Dendritic cell treated with granulocyte-macrophage colony-stimulating factor and Interleukin-4, amounts not matched to agents 40 ng/mL and 50 ng/mL, for 4 days (primary cell): Measurements from ENCODE around the gene WFDC8.
"Not testable (repeated sequence)": the region's sequence is repeated elsewhere in the genome, so short reads cannot be mapped to it uniquely, and the experiment has no call there.

Source experiments
- H3K27ac Mint-ChIP-seq: one replicate; pipeline ENCODE4 v1.8.0; 2022; ENCODE audit warnings: mild to moderate bottlenecking, mixed read lengths
- H3K27me3 Mint-ChIP-seq: one replicate; pipeline ENCODE4 v1.8.0; 2022; ENCODE audit warnings: mild to moderate bottlenecking, mixed read lengths
- H3K36me3 Mint-ChIP-seq: one replicate; pipeline ENCODE4 v1.8.0; 2022; ENCODE audit warnings: low read depth, mixed read lengths
- H3K4me1 Mint-ChIP-seq: one replicate; pipeline ENCODE4 v1.8.0; 2022; ENCODE audit warnings: low read depth, mixed read lengths
- H3K4me3 Mint-ChIP-seq: one replicate; pipeline ENCODE4 v1.8.0; 2022; ENCODE audit warnings: mild to moderate bottlenecking, moderate library complexity, mixed read lengths
- H3K9me3 Mint-ChIP-seq: one replicate; pipeline ENCODE4 v1.8.0; 2022; ENCODE audit warnings: mixed read lengths
- intact Hi-C: fragments of 100-400 bp; cut with micrococcal nuclease; formaldehyde crosslinking; loops from one replicate; pipeline ENCODE4 v1.15.0; 2022

Gene WFDC8

DNA sequence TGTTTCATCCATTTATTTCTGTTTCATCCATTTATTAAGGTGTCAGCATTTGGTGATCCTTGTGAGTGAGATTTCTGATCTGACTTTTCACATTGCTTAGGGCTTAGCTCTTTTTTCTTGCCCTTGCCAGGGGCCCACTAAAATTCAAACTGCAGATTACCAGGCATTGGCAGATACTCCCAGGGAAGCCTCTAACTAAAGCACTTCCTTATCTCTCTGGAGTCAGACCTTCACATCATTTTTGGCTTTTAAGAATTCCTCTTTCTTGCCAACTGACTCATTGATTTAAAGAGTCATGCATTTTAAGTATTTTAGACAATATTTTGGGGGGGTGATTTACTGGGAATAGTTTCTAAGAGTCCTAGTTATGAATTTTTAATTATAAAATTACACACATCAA, 2.6 kb upstream of the WFDC8 start:
- no peaks in the 10 kb centered on the region for H3K36me3 Mint-ChIP-seq
- no peak overlapping the region for H3K4me3 Mint-ChIP-seq
- intact Hi-C loops: no loop called here
- no peak overlapping the region for H3K27ac Mint-ChIP-seq
- H3K4me1 Mint-ChIP-seq: no peaks in the 10 kb centered on the region
- peaks cover 23% of the 10 kb centered on the region for H3K27me3 Mint-ChIP-seq
- no peaks in the 10 kb centered on the region for H3K9me3 Mint-ChIP-seq

DNA sequence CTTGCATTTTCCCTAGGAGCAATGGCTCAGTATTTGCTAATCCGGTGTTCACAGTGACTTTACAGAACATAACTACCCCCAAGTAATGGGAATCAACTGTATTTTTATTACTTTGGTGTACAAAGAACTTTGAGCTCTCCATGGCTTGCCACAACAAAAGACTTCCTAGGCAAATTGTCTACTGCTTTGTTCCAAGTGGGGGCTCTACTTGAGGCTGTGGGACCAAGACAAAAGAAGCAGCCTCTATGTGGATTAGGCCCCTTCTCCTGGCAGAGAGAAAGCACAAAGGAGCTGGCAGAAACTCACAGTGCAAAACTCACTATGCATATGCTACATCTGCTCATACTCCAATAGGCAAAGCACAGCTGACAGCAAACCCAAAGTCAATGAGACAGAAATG, 853 bp downstream of the WFDC8 start:
- no peaks in the 10 kb centered on the region for H3K36me3 Mint-ChIP-seq
- no peak overlapping the region for H3K4me3 Mint-ChIP-seq
- no peak overlapping the region for H3K27ac Mint-ChIP-seq
- H3K27me3 Mint-ChIP-seq: peaks cover 20% of the 10 kb centered on the region
- intact Hi-C loops: no loop called here
- no peaks in the 10 kb centered on the region for H3K4me1 Mint-ChIP-seq
- H3K9me3 Mint-ChIP-seq: no peaks in the 10 kb centered on the region

GRCh38 chr20:45576995-45577394, 2.1 kb downstream of the WFDC8 start:
- peaks cover 18% of the 10 kb centered on the region for H3K27me3 Mint-ChIP-seq
- H3K4me3 Mint-ChIP-seq: no peak overlapping the region
- H3K36me3 Mint-ChIP-seq: no peaks in the 10 kb centered on the region

DNA sequence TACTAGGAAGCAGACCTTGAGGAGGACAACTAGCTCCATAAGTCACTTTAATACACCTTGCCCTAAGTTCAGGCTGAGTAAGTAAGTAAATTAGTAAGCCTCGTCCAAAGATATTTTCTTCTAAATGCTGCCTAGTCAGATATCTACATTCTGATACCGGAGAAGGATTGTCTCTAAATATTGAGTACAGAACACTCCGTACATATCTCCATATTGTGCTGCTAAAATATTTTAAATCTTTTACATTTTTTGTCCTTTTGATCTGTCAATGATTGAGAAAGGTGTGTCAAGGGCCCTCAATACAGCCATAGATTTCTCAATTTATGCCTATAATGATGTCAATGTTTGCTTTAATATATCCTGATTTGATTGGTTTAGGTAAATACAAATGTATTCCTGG, 3.2 kb downstream of the WFDC8 start:
- intact Hi-C loops: no loop called here
- Mint-ChIP-seq H3K4me3 (no peak overlapping the region), H3K27me3 (peaks cover 17% of the 10 kb centered on the region), H3K4me1 (no peaks in the 10 kb centered on the region), H3K27ac (no peak overlapping the region), H3K9me3 (no peaks in the 10 kb centered on the region), H3K36me3 (no peaks in the 10 kb centered on the region)

More at GRCh38 chr20:45576995-45577394, 2.1 kb downstream of the WFDC8 start:
- intact Hi-C loops: no loop called here
- H3K27ac Mint-ChIP-seq: no peak overlapping the region
- H3K9me3 Mint-ChIP-seq: no peaks in the 10 kb centered on the region
- H3K4me1 Mint-ChIP-seq: no peaks in the 10 kb centered on the region

- H3K27ac Mint-ChIP-seq, H3K9me3 Mint-ChIP-seq, H3K4me3 Mint-ChIP-seq, H3K36me3 Mint-ChIP-seq, intact Hi-C loops, H3K4me1 Mint-ChIP-seq: not testable (repeated sequence)
- peaks cover 12% of the 10 kb centered on the region for H3K27me3 Mint-ChIP-seq
Observed at GRCh38 chr20:45569650-45570049, 9.4 kb downstream of the WFDC8 start.

GRCh38 chr20:45564760-45565276, 14.3 kb downstream of the WFDC8 start:
- no peaks in the 10 kb centered on the region for H3K4me1 Mint-ChIP-seq
- H3K36me3 Mint-ChIP-seq: no peaks in the 10 kb centered on the region
- intact Hi-C loops: no loop called here
- H3K27ac Mint-ChIP-seq: no peak overlapping the region
- H3K4me3 Mint-ChIP-seq: no peak overlapping the region
- H3K9me3 Mint-ChIP-seq: no peaks in the 10 kb centered on the region
- peaks cover 17% of the 10 kb centered on the region for H3K27me3 Mint-ChIP-seq

GRCh38 chr20:45555198-45555597, 23.9 kb downstream of the WFDC8 start:
- H3K4me3 Mint-ChIP-seq: no peak overlapping the region
- H3K4me1 Mint-ChIP-seq: no peaks in the 10 kb centered on the region
- H3K27ac Mint-ChIP-seq: no peak overlapping the region
- H3K27me3 Mint-ChIP-seq: peaks cover 12% of the 10 kb centered on the region
- intact Hi-C loops: no loop called here
- H3K9me3 Mint-ChIP-seq: no peaks in the 10 kb centered on the region
- no peaks in the 10 kb centered on the region for H3K36me3 Mint-ChIP-seq

- Mint-ChIP-seq H3K4me3 (no peak overlapping the region), H3K27ac (no peak overlapping the region), H3K4me1 (no peaks in the 10 kb centered on the region), H3K9me3 (no peaks in the 10 kb centered on the region), H3K27me3 (peaks cover 18% of the 10 kb centered on the region), H3K36me3 (no peaks in the 10 kb centered on the region)
- intact Hi-C loops: no loop called here
Observed at GRCh38 chr20:45552456-45552855, 26.6 kb downstream of the WFDC8 start.

DNA sequence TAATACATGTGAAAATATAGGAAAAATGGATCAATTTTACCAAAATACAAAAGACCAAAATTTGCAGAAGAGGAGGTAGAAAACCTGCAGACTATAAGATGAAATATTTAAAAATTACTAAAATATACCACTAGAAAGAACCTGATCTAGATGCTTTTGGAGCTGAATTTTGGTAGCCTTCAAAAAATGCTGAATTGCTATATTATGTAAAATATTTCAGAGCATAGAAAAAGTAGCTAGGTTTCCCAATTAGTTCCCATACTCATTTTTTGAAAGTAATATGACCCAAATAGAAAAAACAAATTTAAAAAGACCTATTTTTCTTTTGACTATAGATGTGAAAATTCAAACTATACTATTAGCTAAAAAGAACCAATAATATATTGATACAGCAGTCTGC, 28.3 kb downstream of the WFDC8 start:
- H3K4me1 Mint-ChIP-seq: no peaks in the 10 kb centered on the region
- intact Hi-C loops: no loop called here
- H3K4me3 Mint-ChIP-seq: no peak overlapping the region
- H3K9me3 Mint-ChIP-seq: no peaks in the 10 kb centered on the region
- no peak overlapping the region for H3K27ac Mint-ChIP-seq
- H3K36me3 Mint-ChIP-seq: no peaks in the 10 kb centered on the region
- peaks cover 19% of the 10 kb centered on the region for H3K27me3 Mint-ChIP-seq

DNA sequence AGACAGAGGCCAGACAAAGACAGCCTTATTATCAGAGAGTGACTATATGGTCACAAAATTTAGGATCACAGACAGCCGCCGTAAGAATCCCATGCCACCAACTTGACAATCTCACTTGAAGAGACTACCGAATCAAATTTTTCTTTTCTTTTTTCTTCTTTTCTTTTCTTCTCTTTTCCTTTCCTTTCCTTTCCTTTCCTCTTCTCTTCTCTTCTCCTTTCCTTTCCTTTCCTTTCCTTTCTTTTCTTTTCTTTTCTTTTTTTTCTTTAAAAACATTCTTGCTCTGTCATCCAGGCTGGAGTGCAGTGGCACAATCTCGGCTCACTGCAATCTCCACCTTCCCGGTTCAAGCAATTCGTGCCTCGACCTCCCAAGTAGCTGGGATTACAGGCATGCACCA, 30.7 kb downstream of the WFDC8 start:
- Mint-ChIP-seq H3K27ac (no peak overlapping the region), H3K4me3 (no peak overlapping the region), H3K9me3 (no peaks in the 10 kb centered on the region), H3K27me3 (peaks cover 19% of the 10 kb centered on the region), H3K4me1 (no peaks in the 10 kb centered on the region), H3K36me3 (no peaks in the 10 kb centered on the region)
- intact Hi-C loops: no loop called here

DNA sequence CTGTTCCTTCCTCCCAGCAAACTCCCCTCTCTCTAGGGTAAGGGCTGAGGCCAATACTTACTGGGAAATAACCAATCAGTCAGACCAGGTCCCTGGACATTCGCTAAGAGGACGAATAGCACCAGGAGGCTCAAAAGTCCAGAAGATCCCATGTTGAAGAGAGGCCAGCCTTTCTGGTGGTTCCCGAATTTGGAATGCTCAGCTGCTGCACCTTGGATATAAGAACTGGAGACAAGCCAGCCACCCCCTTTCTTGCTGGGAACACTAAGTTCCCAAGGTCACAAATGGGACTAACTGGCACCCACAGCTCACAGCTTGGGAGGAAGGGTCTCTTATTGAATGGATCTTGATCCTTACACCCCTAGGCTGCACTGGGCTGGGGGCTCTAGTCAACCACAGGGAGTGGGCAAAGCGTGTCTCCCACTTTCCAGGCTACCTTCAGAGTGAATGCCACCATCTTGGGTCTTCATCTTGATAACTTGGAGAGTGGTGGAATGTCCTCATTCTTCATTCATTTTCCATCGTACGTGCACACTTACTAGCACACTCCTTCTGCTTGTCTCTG, 31.8 kb downstream of the WFDC8 start, which contains the start of gene EPPIN:
Gene EPPIN (minus strand): TSS at position 196 of the 565 bp plus-strand sequence. CDS start 44 bp downstream, at position 152.
- Mint-ChIP-seq H3K9me3 (no peaks in the 10 kb centered on the region), H3K36me3 (no peaks in the 10 kb centered on the region), H3K4me1 (no peaks in the 10 kb centered on the region), H3K4me3 (no peak within 1 kb of the TSS), H3K27ac (no peak within 1 kb of the TSS), H3K27me3 (peaks cover 21% of the 10 kb centered on the region)
- intact Hi-C loops: loop anchor here (2.0 kb wide), 1 partner anchor 224 kb away; no protein-coding TSS in a partner anchor

- Mint-ChIP-seq H3K4me3 (no peak overlapping the region), H3K27ac (no peak overlapping the region), H3K9me3 (no peaks in the 10 kb centered on the region), H3K36me3 (no peaks in the 10 kb centered on the region), H3K27me3 (peaks cover 21% of the 10 kb centered on the region), H3K4me1 (no peaks in the 10 kb centered on the region)
- intact Hi-C loops: loop anchor here (2.0 kb wide), 1 partner anchor 225 kb away; no protein-coding TSS in a partner anchor
Observed at GRCh38 chr20:45545754-45546453, 33.2 kb downstream of the WFDC8 start.

GRCh38 chr20:45545351-45545750, 33.7 kb downstream of the WFDC8 start:
- Mint-ChIP-seq H3K27me3 (peaks cover 20% of the 10 kb centered on the region), H3K4me3 (no peak overlapping the region), H3K9me3 (no peaks in the 10 kb centered on the region), H3K27ac (no peak overlapping the region), H3K4me1 (no peaks in the 10 kb centered on the region), H3K36me3 (no peaks in the 10 kb centered on the region)
- intact Hi-C loops: no loop called here

DNA sequence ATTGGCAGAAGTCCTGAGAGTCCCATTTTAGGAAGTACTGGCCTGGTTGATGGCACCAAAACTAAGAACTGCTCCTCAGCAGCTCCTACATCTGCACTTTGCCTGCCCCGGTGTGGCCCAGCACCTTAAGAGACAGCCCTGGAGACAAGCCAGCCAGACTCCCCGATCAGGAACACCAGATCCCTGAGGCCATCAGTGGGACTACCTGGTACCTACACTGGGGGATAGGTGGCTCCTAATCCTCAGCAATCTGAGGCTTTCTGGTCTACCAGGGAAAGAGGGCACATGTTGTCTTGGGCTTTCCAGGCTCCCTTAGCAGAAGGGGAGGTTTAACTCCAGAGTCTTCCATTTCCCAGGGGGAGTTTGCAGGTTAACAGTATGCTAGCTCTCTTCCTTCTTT, 39.7 kb downstream of the WFDC8 start, which contains the start of gene WFDC6:
Gene WFDC6 (minus strand): TSS at position 101 of the 400 bp plus-strand sequence. CDS start 75 bp downstream, at position 26.
- no peaks in the 10 kb centered on the region for H3K4me1 Mint-ChIP-seq
- no peaks in the 10 kb centered on the region for H3K36me3 Mint-ChIP-seq
- no peaks in the 10 kb centered on the region for H3K9me3 Mint-ChIP-seq
- H3K27me3 Mint-ChIP-seq: peaks cover 18% of the 10 kb centered on the region
- H3K4me3 Mint-ChIP-seq: no peak within 1 kb of the TSS
- no peak within 1 kb of the TSS for H3K27ac Mint-ChIP-seq
- intact Hi-C loops: no loop called here
